Metanephros (tissue), 1 donor: ENCODE data around the gene OR10G3. TPM values are rescaled to one million over a fixed set of nuclear protein-coding genes. Genes with fewer than 3 reads are reported as not detected.

ENCODE experiments used
- total RNA-seq: library from RNA; depleted of rRNA; stranded (reverse); fragments of >200 nt; gene quantifications from one replicate; pipeline ENCODE4 v1.2.3, GENCODE V29; 2014

OR10G3 gene, protein sequence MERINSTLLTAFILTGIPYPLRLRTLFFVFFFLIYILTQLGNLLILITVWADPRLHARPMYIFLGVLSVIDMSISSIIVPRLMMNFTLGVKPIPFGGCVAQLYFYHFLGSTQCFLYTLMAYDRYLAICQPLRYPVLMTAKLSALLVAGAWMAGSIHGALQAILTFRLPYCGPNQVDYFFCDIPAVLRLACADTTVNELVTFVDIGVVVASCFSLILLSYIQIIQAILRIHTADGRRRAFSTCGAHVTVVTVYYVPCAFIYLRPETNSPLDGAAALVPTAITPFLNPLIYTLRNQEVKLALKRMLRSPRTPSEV
- total RNA-seq: not detected

DNA sequence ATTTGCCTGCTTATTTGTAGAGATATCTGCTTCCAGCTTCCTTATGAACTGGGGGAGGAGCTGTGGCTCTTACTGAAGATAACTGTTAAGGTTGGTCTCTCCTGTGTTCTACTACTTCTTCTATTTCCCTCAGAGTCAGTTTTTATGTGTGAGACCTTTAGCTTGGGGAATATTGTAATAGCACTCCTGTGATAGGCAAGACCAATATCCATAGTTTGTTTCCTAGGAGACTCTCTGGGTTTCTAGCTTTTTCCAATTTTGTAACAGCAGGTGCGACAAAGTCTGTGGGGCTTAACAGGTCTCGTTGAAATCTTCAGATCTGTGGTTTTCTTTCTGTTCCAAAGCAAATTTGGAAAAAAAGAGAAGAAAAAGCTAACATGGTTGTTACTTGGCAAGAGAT lies at the start of gene OR10G3:
TSS of gene OR10G3 (minus strand) at position 101 of the 400 bp plus-strand sequence. CDS start 9,332 bp downstream, outside the sequence.

DNA sequence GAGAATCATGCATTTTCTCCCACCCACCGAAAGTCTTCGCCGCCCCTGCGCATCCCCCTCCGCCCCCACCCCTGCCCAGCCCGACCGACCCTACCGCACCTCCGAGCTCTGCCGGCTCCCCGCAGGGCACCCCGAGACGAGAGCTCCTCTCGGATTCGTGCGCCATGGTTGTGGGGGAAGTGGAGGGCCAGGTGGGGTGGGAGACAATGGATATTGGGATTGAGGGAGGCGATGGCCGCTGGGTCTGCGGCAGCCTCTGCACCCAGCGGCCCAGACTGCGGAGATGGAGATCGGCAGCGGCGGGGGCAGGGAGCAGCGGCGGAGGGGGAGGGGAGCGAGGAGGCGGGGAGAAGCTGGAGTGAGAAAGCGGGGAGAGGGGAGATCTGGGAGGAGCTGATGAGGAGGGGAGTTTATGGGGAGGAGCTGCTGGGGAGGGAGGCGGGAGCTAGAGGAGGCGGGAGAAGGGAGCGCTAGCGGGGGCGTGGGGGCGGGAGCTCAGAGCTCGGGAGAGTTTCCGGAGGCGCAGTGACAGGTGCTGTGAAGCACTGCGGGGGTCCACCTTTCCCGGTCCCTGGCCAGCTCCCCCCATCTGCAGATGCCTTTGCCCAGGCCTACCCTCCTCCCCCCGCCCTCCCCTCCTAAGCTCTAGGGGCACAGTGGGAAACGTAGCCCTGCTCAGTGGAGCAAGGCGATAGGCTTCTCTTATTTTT lies 53.8 kb downstream of the OR10G3 start, which contains the start of gene SALL2:
TSS of gene SALL2 (minus strand) at position 385 of the 710 bp plus-strand sequence. CDS start at position 166, 219 bp downstream.

Other genes starting within 250 kb of the OR10G3 start
- 74.0 TPM for gene SUPT16H, start 196.1 kb downstream of the OR10G3 start, total RNA-seq
- 76.8 TPM for gene CHD8, start 124.0 kb downstream of the OR10G3 start, total RNA-seq
- gene RAB2B, start 103.1 kb downstream of the OR10G3 start, total RNA-seq: 34.3 TPM
- gene TOX4, start 102.9 kb downstream of the OR10G3 start, total RNA-seq: 33.9 TPM
- 86.8 TPM for gene METTL3, start 68.7 kb downstream of the OR10G3 start, total RNA-seq
- 19.8 TPM for gene SALL2, start 53.7 kb downstream of the OR10G3 start, total RNA-seq
- not detected for gene OR10G2, start 54.9 kb upstream of the OR10G3 start, total RNA-seq
- gene OR4E2, start 73.8 kb upstream of the OR10G3 start, total RNA-seq: not detected
- not detected for gene OR4E1, start 93.7 kb upstream of the OR10G3 start, total RNA-seq